Measurements from ENCODE around the gene TP53I11. TPM values are rescaled to one million over a fixed set of nuclear protein-coding genes. Genes with fewer than 3 reads are reported as not detected.

TP53I11 gene
- total and polyA plus RNA-seq, 2 donors (not counting 1 experiment from before 2014, with no cell fraction given) = 25.0 to 229 TPM

DNA sequence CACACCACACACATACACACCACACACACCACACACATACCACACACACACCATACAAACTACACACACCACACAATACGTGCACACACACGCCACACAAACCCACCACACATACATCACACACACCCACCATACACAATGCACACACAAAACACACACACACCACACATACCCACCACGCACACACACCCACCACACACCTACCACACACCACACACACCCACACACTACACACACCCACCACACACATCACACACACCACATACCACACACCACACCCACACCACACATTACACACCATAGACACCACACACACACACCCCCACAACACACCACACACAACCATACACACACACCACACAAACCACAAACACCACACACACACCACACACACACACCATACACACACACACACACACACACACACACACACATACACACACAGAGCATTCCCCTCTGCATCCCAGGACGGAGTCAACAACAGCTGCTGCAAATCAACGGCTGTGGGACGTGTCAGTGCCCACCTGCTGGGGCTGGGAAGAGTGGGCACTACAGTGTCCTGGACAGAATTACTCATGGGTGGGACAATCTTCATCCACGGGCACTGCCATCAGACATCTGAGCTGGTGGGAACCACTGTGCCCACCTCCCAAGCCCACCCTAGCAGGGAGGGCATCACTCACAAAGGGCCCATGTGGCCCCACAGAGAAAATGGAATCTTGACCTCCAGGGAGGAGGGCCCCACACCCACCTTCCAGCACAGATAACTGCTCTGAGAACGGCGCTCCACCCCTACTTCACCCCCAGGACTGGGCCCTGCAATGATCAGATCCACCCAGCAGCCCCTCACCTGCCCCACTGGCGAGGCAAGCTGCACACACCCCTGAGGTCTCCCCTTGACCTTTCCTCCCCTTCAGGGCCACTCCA lies 8.4 kb downstream of the TP53I11 start:
- H4K20me1 ChIP-seq (ENCODE audit: control insufficient read depth, insufficient read depth, low read length, poor library complexity, severe bottlenecking) = peaks cover 24% of the 10 kb centered on the region
- H3K4me2 ChIP-seq (replicated peaks; ENCODE audit: low read depth, low read length, poor library complexity, severe bottlenecking) = peak overlapping the region; percentile 88
- ATAC-seq (ENCODE audit: low read depth) (no peak), DNase-seq (no peak)
- CTCF ChIA-PET = interaction anchor here (0.8 to 17.1 kb wide), 11 partner anchors 8 to 168 kb away, joined by 3 to 1701 read pairs (median 7); partner anchors contain the start of gene TP53I11
- no peaks in the 10 kb centered on the region for H3K27me3 ChIP-seq (replicated peaks in 1 of 4; ENCODE audit: control extremely low read depth in 1 of 4, control insufficient read depth in 3 of 4, insufficient read depth in 4 of 4, low read length in 3 of 4)
- peak overlapping the region; percentile 39 for H3K9ac ChIP-seq (ENCODE audit: low read length)
- H3K4me1 ChIP-seq (ENCODE audit: control insufficient read depth in 2 of 2, insufficient read depth in 2 of 2, low read length in 2 of 2) = peaks cover 57 to 74% of the 10 kb centered on the region in 2 donors
- Mint-ChIP-seq H3K27ac (peak overlapping the region; percentile 95), H3K4me3 (peak overlapping the region; percentile 90), H3K4me1 (peaks cover 84% of the 10 kb centered on the region), H3K9me3 (ENCODE audit: insufficient read depth) (no peaks in the 10 kb centered on the region), H3K27me3 (no peaks in the 10 kb centered on the region)
- peaks cover 58% of the 10 kb centered on the region for H3K79me2 ChIP-seq (ENCODE audit: control insufficient read depth, insufficient read depth, low read length)
- POLR2A ChIA-PET = interaction anchor here (0.7 to 3.9 kb wide), 5 partner anchors 83 to 957 kb away, joined by 3 to 16 read pairs (median 3); no protein-coding TSS in a partner anchor
- peak overlapping the region in 4 of 5 experiments; percentile 10 to 53 (median 26) for H3K4me3 ChIP-seq (ENCODE audit: control extremely low read depth in 1 of 5, extremely low read depth in 1 of 5, insufficient read depth in 1 of 5, low read depth in 2 of 5, low read length in 4 of 5)
- peak overlapping the region; percentile 38 to 67 for H3K27ac ChIP-seq (ENCODE audit: low read length in 2 of 2)
- intact Hi-C loops (cut with micrococcal nuclease) = loop anchor here (2.0 to 10.0 kb wide), 3 partner anchors 205 to 377 kb away; partner anchors contain the start of genes CD82 and PRDM11
- H2AFZ ChIP-seq (ENCODE audit: insufficient read depth, low read depth, low read length, poor library complexity, severe bottlenecking) = no peak overlapping the region
- H3K9me3 ChIP-seq (ENCODE audit: control extremely low read depth in 1 of 3, control insufficient read depth in 2 of 3, insufficient read depth in 1 of 3, low read length in 2 of 3) = no peaks in the 10 kb centered on the region
- TF ChIP-seq, protein P1, sequence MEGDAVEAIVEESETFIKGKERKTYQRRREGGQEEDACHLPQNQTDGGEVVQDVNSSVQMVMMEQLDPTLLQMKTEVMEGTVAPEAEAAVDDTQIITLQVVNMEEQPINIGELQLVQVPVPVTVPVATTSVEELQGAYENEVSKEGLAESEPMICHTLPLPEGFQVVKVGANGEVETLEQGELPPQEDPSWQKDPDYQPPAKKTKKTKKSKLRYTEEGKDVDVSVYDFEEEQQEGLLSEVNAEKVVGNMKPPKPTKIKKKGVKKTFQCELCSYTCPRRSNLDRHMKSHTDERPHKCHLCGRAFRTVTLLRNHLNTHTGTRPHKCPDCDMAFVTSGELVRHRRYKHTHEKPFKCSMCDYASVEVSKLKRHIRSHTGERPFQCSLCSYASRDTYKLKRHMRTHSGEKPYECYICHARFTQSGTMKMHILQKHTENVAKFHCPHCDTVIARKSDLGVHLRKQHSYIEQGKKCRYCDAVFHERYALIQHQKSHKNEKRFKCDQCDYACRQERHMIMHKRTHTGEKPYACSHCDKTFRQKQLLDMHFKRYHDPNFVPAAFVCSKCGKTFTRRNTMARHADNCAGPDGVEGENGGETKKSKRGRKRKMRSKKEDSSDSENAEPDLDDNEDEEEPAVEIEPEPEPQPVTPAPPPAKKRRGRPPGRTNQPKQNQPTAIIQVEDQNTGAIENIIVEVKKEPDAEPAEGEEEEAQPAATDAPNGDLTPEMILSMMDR (IDR thresholded peaks at IDR 0.05) = no peak
- TF ChIP-seq EZH2 (IDR thresholded peaks at IDR 0.05; ENCODE audit: borderline replicate concordance, insufficient read depth, low read depth, low read length, poor library complexity, severe bottlenecking) = no peak
- H3K36me3 ChIP-seq (replicated peaks in 1 of 2; ENCODE audit: control extremely low read depth in 1 of 2, control insufficient read depth in 1 of 2, extremely low read depth in 1 of 2, insufficient read depth in 2 of 2, low read length in 1 of 2) = peaks cover 0 to 24% of the 10 kb centered on the region in 2 experiments
- WGBS (ENCODE audit: insufficient coverage) = 71% methylated on average over 9 of the region's 10 CpGs

Data from B cell (primary cell).